Lung (tissue), 12 donors: ENCODE measurements around the gene LHCGR. TPM values are rescaled to one million over a fixed set of nuclear protein-coding genes. Genes with fewer than 3 reads are reported as not detected.

ENCODE experiments used
- ATAC-seq: fragments of 200-7000 bp; cut with Tn5 transposase; one replicate; pipeline ENCODE4 v1.9.1; 2020; ENCODE audit warnings: moderate number of reproducible peaks; ENCODE audit not compliant: insufficient read depth, low FRiP score
- DNase-seq, 3 donors: peaks; one replicate each; pipeline ENCODE4 v3.0.0-alpha.2; 2013 to 2017
- H3K27ac ChIP-seq, 2 donors: one replicate each; pipeline ENCODE4 v1.5.1; 2013; ENCODE audit warnings: mild to moderate bottlenecking in 2 of 2, moderate library complexity in 2 of 2, control low read depth in 1 of 2, inconsistent platforms in 1 of 2, low read depth in 1 of 2, low read length in 1 of 2
- H3K27me3 ChIP-seq, 3 donors: one replicate each; pipeline ENCODE4 v1.5.1; 2013; ENCODE audit warnings: low read length in 2 of 3; ENCODE audit not compliant: control insufficient read depth in 3 of 3, insufficient read depth in 3 of 3
- H3K36me3 ChIP-seq, 4 donors: one replicate each; pipeline ENCODE4 v1.5.1; 2013; ENCODE audit warnings: low read length in 4 of 4, mild to moderate bottlenecking in 1 of 4, moderate library complexity in 1 of 4; ENCODE audit not compliant: control insufficient read depth in 4 of 4, insufficient read depth in 4 of 4
- H3K4me1 ChIP-seq, 5 donors: one replicate each; pipeline ENCODE4 v1.5.1; 2013; ENCODE audit warnings: low read length in 5 of 5, mild to moderate bottlenecking in 2 of 5, moderate library complexity in 1 of 5; ENCODE audit not compliant: control insufficient read depth in 5 of 5, insufficient read depth in 5 of 5
- H3K4me3 ChIP-seq: one replicate; pipeline ENCODE4 v1.5.1; 2013; ENCODE audit warnings: mild to moderate bottlenecking, control low read depth, moderate library complexity
- H3K9ac ChIP-seq, 2 donors: one replicate each; pipeline ENCODE4 v1.5.1; 2013; ENCODE audit warnings: low read length in 2 of 2, control low read depth in 1 of 2; ENCODE audit not compliant: insufficient read depth in 1 of 2
- H3K9me3 ChIP-seq, 4 donors: one replicate each; pipeline ENCODE4 v1.5.1; 2013; ENCODE audit warnings: low read length in 3 of 4, mild to moderate bottlenecking in 1 of 4, moderate library complexity in 1 of 4; ENCODE audit not compliant: control insufficient read depth in 4 of 4, insufficient read depth in 3 of 4
- CTCF ChIP-seq: IDR thresholded peaks from 2 replicates; pipeline ENCODE4 v1.5.1; 2012; ENCODE audit warnings: mild to moderate bottlenecking; ENCODE audit errors: control extremely low read depth, extremely low read depth
- WGBS, 2 donors: extraction: QIAGEN DNeasy Blood & Tissue Kit; methylation state at CpG; one replicate each; pipeline ENCODE4 v1.1.7; 2013; 5-methylcytosine and 5-hydroxymethylcytosine counted together
- polyA plus RNA-seq, 2 donors: library from polyadenylated mRNA; stranded (reverse); fragments of 200-250 nt; gene quantifications; one replicate each; pipeline ENCODE4 v1.2.1, GENCODE V29; 2013
- total RNA-seq, 2 donors: library from RNA; depleted of rRNA in 1 of 2; stranded (reverse); fragments of >200 nt in 1 of 2; gene quantifications; one replicate each; pipeline ENCODE4 v1.2.1, GENCODE V29; 2014 to 2021
- donor health status: control.
- donor health status: control.
- donor health status: Bipolar disorder and iron deficiency.
- donor health status: healthy.
- donor health status: DM: yes; HTN: yes; CAD: no.

The LHCGR gene
- total and polyA plus RNA-seq, 4 donors: 0.02 to 0.26 (median 0.09) TPM

- no peak for TF ChIP-seq CTCF
- no peak overlapping the region for H3K27ac ChIP-seq
- peaks cover 0 to 1% (median 0%) of the 10 kb centered on the region in 4 donors for H3K36me3 ChIP-seq
- H3K9ac ChIP-seq: no peak overlapping the region
- no peak overlapping the region for H3K4me3 ChIP-seq
- ATAC-seq: no peak
- no peaks in the 10 kb centered on the region for H3K9me3 ChIP-seq
- WGBS, 2 donors: 83 to 89% methylated on average over 1 of the region's 1 CpG
- no peaks in the 10 kb centered on the region for H3K27me3 ChIP-seq
- DNase-seq: no peak
- H3K4me1 ChIP-seq: peaks cover 0 to 7% (median 0%) of the 10 kb centered on the region in 5 donors
Measured at GRCh38 chr2:48696881-48697280, 58.6 kb downstream of the LHCGR start.

- peaks cover 0 to 1% (median 0%) of the 10 kb centered on the region in 4 donors for H3K36me3 ChIP-seq
- H3K4me1 ChIP-seq: peaks cover 0 to 7% (median 0%) of the 10 kb centered on the region in 5 donors
- DNase-seq: no peak
- no peaks in the 10 kb centered on the region for H3K27me3 ChIP-seq
- no peak overlapping the region for H3K27ac ChIP-seq
- TF ChIP-seq CTCF: no peak
- no peaks in the 10 kb centered on the region for H3K9me3 ChIP-seq
- no peak overlapping the region for H3K9ac ChIP-seq
- no peak overlapping the region for H3K4me3 ChIP-seq
- ATAC-seq: no peak
Measured at GRCh38 chr2:48695991-48696390, 59.5 kb downstream of the LHCGR start.

- 39 to 68% methylated on average over 3 of the region's 3 CpGs for WGBS, 2 donors
- Histone ChIP-seq H3K9me3 (no peaks in the 10 kb centered on the region), H3K4me3 (no peak overlapping the region), H3K4me1 (no peaks in the 10 kb centered on the region), H3K36me3 (peaks cover 0 to 1% (median 0%) of the 10 kb centered on the region in 4 donors), H3K27me3 (no peaks in the 10 kb centered on the region), H3K9ac (no peak overlapping the region), H3K27ac (no peak overlapping the region)
- DNase-seq (no peak), ATAC-seq (no peak)
- TF ChIP-seq CTCF: no peak
Measured at GRCh38 chr2:48694149-48694548, 61.4 kb downstream of the LHCGR start.

- Histone ChIP-seq H3K9me3 (no peaks in the 10 kb centered on the region), H3K4me1 (no peaks in the 10 kb centered on the region), H3K27ac (no peak overlapping the region), H3K9ac (no peak overlapping the region), H3K36me3 (peaks cover 0 to 1% (median 0%) of the 10 kb centered on the region in 4 donors), H3K4me3 (no peak overlapping the region), H3K27me3 (no peaks in the 10 kb centered on the region)
- no peak for TF ChIP-seq CTCF
- 54 to 73% methylated on average over 3 of the region's 3 CpGs for WGBS, 2 donors
- no peak for ATAC-seq
- no peak for DNase-seq
Measured at GRCh38 chr2:48693645-48694044, 61.9 kb downstream of the LHCGR start.
